Hematopoietic multipotent progenitor cell treated with erythropoietin and hydrocortisone succinate and interleukin-3 and kit ligand, for 6 days (in vitro differentiated cells): Measurements from ENCODE around the gene DDIAS.
"Not testable (repeated sequence)": the region's sequence is repeated elsewhere in the genome, so short reads cannot be mapped to it uniquely, and the experiment has no call there.

Experiments
- DNase-seq: peaks from one replicate; pipeline ENCODE4 v3.0.0-alpha.2; 2015

DDIAS gene

DNA sequence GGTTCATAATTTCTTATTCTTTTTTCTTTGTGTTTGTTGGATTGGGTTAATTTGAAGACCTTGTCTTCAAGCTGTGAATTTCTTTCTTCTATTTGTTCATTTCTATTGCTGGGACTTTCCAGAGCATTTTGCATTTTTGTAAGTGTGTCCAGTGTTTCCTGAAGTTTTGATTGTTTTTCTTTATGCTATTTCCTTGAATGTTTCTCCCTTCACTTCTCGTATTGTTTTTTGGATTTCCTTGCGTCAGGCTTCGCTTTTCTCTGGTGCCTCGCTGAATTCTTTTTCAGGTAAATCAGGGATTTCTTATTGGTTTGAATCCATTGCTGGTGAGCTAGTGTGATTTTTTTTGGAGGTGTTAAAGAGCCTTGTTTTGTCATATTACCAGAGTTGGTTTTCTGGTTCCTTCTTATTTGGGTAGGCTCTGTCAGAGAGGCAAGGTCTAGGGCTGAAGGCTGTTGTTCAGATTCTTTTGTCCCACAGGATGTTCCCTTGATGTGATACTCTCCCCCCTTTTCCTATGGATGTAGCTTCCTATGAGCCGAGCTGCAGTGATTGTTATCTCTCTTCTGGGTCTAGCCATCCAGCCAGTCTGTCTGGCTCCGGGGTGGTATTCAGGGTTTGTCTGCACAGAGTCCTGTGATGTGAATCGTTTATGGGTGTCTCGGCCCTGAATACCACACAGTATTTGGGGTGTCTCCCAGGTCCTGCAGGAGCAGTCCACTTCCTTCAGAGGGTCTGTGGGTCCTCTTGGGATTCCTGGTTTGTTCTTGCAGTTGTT is 21.0 kb downstream of the DDIAS start:
- not testable (repeated sequence) for DNase-seq

DNA sequence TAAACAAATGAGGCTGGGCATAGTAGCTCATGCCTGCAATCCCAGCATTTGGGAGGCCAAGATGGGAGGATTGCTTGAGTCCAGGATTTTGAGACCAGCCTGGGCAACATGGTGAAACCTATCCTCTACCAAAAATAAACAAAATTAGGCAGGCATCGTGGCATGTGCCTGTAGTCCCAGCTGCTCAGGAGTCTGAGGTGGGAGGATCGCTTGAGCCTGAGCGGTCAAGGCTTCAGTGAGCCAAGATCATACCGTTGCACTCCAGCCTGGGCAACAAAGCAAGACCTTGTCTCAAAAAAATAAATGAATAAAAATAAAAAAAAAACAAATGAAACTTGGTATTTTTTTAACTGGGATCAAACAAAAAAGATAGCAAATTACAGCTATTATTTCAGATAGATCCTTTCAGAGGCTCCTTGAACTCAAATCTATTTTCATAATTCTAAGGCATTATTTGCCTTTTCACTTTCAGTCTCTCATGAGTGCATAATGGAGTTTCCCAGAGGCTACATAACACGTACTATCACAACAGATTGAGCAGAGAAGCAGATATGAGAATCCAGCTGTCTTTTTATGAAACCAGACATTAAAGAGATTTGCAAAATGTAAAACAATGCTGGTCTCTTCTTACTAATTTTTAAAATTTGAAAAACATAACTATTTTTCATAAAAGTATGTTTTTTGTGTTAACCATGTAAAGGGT is 23.1 kb downstream of the DDIAS start:
- no peak for DNase-seq

DNA sequence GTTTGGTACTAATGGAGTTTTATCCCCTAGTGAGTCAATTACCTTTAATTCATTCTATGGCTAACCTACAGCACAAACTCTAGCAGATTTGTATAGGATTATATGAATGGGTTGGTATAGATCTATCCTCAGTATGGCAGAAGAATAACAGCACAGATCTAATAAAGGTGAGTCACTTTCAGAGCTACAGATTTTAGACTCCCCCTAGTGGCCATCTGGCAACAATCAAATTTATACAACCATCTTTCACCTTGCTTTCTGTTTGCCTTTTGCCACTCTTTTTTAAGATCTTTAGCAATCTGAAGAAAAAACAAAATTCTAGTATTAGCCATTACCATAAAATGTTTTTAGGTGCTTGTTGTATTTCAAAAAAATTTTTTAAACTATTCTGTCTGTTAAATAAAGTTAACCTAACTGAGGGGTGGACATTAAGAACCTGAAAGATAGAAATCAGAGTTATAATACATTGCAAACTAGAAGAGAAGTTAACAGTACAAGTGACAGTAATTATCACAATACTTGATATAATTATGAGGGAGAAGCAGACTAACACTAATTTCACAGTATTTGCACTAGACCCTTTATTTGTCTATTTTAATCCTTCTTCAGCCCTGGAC is 25.8 kb downstream of the DDIAS start:
- DNase-seq = peak; percentile 85

DNA sequence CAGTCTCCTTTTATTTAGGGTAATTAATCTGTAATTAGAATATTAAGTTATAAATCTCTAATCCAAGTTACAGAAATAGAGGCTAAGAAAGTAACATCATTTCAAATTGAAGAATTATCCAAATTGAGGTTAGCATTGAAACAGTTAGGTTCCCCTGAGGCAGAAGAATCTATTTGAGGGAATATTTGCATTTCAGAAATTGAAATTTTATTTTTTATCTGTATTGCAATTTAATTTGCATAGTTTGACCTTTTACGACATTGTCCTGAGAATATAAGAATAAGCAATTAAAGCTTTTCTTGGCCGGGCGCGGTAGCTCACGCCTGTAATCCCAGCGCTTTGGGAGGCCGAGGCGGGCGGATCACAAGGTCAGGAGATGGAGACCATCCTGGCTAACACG is 27.6 kb downstream of the DDIAS start:
- no peak for DNase-seq

DNA sequence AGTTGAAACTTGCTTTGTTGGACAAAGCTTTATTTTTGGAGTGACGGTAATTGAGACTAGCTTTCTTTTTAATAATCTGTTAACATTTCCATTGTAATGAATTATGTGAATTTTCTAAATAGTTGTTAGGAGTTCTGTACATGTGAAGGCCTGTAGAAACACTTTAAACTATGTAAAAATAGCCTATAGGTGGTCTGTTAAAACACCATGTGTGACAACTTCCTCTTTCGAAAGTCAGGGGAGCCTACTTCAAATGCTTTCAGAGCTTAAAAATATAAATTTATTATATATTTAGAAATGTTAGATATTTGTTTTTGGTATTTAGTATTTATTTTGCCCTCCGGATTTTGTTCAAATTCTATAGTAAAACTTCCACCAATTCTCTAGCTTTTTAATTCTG is 28.7 kb downstream of the DDIAS start:
- DNase-seq = no peak

DNA sequence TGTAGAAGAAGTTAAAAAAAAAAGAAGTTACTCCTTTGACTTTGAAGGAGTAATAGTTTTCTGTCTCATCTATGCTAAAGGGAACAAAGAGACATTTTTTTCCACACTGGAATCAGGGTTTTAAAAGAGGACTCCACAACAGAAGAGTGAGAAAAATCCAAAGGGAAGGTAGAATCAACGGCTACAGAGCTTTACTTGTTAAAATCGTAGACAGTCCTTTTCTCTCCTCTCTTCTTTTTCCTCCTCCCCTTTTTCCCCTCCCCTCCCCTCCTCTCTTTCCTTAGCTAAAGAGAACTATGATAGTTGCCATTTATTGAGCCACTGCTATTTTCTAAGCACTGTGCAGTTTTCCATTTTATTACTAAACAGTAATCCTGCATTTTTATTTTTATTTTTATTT is 29.2 kb downstream of the DDIAS start:
- DNase-seq = no peak

DNA sequence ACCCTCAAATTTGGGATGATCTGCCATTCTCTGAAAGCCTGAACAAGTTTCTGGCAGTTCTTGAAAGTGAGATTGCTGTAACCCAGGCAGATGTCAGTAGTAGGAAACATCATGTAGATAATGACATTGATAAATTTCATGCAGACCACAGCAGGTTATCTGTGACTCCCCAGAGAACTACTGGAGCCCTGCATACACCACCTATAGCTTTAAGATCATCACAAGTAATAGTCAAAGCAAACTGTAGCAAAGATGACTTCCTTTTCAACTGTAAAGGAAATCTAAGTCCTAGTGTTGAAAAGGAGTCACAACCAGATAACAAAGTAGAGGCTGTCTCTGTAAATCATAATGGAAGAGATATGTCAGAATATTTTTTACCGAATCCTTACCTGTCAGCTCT is 31.0 kb downstream of the DDIAS start:
- peak; percentile 47 for DNase-seq

DNA sequence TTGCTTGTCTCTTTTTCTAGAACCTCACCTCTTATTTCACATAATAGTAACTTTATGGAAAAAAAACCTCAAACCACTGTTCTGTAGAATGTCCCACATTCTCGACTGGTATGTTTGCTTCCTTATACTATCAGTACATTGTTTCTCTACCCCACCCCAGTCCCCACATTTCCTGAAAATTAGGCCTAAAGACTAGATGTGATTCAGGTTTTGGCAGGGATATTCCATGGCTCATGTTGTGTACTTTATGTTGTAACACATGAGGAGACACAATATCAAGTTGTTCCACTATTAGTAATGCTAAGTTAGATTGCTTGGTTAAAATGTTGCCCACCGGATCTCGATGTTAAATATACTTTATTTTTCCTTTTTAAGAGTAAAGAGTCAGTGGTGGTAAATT is 34.7 kb downstream of the DDIAS start:
- no peak for DNase-seq

DNA sequence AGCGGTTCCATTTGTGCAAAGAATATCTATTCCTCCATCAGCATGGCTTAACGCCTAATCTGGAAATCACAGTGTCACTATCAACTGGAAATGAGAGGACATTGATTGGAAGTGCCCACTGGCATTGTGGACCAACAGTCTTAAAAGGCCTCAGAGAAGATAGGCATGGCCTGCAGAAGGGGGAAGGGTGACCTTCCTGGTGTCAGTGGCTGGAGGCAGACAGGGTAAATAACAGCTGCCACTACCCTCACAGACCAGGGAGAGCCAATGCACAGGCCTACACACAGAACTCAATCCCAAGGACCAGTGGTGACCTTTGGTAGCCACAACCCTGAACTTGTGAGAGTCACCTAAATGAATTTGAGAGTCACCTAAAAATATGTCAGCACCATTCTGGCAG is 36.0 kb downstream of the DDIAS start:
- no peak for DNase-seq

DNA sequence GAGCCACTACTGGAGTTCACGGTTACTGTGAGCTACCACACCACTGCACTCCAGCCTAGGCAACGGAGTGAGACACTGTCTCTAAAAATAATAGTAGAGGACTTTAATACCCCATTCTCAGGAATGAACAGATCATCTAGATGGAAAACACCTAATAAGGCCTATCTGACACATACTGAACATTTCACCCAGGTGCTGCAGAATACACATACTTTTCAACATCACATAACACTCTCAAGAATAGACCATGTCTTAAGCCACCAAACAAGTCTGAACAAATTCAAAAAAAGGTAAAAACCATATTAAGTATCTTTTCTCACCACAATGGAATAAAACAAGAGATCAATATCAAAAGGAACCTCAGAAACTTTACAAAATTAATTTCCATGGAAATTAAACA is 37.9 kb downstream of the DDIAS start:
- no peak for DNase-seq

DNA sequence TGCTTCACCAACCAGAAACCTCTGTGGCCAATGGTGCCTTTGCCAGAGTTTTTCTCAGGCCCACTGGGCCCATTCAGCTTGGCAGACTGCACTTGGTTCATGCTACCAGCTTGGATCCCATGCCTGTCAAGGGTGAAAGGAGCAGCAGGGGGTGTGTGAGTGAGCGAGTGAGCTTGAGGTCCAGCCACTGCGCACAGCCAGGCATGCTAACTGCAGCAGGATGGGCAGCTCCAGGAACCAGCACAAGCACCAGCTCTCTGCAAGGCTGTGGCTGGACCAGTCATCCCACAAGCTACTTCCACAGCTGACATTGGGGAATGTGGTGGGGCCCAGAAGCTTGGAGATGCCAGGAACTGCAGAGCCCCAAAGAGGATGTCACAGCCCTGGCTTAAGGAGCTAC is 40.8 kb downstream of the DDIAS start:
- DNase-seq = no peak

DNA sequence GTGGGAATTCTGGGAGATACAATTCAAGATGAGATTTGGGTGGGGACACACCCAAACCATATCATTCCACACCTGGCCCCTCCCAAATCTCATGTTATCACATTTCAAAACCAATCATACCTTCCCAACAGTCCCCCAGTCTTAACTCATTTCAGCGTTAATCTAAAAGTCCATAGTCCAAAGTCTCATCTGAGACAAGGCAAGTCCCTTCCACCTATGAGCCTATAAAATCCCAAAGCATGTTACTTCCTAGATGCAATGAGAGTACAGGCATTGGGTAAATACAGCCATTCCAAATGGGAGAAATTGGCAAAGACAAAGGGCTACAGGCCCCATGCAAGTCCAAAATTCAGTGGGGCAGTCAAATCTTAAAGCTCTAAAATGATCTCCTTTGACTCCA is 41.9 kb downstream of the DDIAS start:
- not testable (repeated sequence) for DNase-seq

DNA sequence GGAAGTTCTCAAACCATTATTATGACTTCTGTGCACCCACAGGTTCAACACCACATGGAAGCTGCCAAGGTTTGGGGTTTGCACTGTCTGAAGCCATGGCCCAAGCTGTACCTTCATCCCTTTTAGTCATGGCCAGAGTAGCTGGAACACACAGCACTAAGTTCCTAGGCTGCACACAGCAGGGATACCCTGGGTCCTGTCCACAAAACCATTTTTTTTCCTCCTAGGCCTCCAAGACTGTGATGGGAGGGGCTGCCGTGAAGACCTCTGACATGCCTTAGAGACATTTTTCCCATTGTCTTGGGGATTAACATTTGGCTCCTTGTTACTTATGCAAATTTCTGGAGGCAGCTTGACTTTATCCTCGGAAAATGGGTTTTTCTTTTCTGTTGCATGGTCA is 42.7 kb downstream of the DDIAS start:
- no peak for DNase-seq

DNA sequence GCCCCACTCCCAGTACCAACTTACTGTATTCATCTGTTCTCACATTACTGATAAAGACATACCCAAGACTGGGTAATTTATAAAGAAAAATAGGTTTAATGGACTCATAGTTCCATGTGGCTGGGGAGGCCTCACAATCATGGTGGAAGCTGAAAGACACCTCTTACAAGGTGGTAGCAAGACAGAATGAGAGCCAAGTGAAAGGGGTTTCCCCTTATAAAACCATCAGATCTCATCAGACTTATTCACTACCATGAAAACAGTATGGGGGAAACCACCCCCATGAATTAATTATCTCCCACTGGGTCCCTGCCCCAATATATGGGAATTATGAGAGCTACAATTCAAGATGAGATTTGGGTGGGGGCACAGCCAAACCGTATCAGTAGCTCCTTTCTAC is 43.5 kb downstream of the DDIAS start:
- DNase-seq = not testable (repeated sequence)

DNA sequence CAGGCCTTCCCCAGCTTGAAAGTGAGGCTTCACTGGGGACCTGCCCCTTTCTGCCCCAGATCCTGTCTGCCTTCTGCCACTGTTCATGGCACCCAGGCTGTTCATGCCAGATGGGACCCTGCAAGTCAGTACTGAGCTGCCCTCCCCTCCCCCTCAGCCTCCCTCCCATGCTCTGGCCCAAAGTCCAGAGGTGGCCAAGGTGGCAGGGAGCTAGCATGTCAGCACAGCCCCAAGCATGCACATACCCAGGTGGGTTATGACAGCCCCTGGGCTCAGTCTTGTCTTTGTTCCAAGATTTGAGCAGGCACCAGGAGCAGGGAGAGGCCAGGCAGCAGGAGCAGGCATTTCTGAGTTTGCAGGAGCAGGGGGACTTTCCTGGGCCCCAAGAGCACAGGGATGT is 44.1 kb downstream of the DDIAS start:
- DNase-seq = no peak

DNA sequence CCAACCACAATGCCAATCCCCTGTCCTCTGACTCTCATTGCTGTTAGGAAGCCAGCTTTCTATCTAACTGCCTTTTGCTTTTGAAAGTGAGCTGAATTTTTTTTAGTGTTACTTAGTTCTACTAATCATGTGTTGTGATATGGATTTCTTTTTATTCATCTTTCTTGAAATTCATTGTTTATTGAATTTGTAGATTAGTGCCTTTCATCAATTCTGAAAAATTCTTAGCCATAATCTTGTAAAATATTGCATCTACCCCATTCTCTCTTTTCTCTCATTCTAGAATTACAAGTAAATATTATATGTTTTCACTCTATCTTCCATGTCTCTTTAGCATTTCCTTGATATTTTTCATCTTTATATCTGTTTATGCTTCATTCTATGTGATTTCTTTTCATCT is 47.8 kb downstream of the DDIAS start:
- DNase-seq = no peak

DNA sequence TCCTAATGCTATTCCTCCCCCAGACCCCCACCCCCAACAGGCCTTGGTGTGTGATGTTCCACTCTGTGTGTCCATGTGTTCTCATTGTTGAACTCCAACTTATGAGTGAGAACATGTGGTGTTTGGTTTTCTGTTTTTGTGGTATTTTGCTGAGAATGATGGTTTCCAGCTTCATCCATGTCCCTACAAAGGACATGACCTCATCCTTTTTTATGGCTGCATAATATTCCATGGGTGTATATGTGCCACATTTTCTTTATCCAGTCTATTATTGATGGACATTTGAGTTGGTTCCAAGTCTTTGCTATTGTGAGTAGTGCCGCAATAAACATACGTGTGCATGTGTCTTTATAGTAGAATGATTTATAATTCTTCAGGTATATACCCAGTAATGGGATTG is 49.0 kb downstream of the DDIAS start:
- DNase-seq = not testable (repeated sequence)

DNA sequence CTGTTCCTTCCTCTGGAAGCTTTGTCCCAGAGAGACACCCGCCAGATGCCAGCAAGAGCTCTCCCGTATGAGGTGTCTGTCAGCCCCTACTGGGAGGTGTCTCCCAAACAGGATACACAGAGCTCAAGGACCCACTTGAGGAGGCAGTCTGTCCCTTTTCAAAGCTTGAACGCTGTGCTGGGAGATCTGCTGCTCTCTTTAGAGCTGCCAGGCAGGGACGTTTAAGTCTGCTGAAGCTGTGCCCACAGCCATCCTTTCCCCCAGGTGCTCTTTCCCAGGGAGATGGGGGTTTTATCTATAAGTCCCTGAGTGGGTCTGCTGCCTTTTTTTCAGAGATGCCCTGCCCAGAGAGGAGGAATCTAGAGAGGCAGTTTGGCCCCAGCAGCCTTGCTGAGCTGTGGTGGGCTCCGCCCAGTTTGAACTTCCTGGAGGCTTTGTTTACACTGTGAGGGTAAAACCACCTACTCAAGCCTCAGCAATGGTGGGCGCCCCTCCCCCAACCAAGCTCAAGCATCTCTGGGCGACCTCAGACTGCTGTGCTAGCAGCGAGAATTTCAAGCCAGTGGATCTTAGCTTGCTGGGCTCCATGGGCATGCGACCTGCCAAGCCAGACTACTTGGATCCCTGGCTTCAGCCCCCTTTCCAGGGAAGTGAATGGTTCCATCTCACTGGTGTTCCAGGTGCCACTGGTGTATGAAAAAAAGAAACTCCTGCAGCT is 54.4 kb downstream of the DDIAS start:
- peak; percentile 31 for DNase-seq

DNA sequence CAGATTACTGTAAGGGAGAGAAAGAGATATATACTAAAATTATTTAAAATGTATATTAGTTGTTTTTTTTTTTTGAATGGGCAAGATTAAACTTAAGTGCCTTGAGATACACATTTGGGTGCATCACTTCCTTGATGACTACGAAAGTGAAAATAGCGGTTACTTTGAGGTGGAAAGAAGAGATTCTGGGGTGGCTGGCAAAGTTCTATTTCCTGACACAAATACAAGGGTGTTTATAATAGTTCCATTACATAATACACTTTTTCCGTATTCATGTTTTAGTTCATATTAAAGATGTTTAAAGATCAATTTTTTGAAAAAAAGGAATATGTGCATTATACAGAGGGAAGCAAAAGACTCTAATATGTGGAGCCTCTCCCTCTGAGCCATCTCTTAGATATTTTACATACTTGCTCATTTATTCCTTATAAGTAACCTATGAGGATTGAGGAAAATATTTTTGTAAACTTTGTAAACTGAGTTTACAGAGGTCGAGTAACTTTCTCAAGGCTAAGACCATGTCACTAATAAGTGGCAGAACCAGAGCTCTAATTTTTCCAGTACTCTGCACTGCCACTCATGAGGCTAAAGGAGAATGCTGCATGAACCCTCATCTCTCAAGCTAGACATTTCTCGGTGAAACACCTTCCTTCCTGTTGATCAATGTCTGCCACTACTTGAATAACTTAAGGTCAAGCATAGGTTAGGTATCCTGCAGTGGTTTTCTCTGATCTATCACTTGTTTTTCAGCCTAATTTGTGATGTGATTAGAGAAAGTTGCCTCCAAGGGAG is 58.6 kb downstream of the DDIAS start:
- no peak for DNase-seq

DNA sequence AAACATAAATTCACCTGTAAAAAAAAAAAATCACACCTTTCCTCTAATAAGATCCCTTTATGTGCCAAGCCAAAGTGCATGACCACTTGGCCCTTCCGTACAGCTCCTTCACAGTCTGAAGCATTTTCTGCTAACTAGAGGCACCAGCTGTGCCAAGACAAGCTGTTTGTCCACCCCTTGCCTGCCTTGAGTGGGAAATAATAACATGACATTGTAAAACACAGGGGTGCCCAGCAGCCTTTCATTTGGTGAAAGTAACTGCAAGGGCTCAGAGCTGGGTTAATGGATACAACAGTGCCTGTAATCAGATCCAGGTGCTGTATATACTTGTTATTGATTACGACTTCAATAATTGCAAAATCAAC is 59.2 kb downstream of the DDIAS start:
- no peak for DNase-seq

DNA sequence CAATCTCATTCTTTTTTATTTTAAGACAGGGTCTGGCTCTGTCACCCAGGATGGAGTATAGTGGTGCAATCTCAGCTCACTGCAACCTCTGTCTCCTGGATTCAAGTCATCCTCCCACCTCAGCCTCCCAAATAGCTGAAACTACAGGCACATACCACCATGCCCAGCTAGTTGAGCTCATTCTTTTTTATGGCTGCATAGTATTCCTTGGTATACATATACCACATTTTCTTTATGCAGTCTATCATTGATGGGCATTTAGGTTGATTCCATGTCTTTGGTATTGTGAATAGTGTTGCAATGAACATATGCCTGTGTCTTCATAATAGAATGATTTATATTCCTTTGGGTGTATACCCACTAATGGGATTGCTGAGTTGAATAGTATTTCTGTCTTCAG is 60.5 kb downstream of the DDIAS start:
- not testable (repeated sequence) for DNase-seq

DNA sequence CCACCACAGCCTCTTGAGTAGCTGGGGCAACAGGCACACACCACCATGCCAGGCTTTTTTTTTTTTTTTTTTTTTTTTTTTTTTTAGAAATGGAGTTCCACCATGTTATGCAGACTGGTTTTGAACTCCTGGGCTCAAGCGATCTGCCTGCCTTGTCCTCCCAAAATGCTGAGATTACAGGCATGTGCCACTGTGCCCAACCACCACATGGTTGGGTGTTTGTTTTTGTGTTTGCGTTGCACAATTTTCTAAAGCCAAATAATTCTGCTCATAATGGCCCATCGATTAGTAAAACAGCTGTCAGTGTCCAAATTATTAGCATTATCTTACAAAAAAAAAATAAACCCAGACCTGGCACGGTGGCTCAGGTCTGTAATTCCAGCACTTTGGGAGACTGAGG is 65.8 kb downstream of the DDIAS start:
- no peak for DNase-seq

DNA sequence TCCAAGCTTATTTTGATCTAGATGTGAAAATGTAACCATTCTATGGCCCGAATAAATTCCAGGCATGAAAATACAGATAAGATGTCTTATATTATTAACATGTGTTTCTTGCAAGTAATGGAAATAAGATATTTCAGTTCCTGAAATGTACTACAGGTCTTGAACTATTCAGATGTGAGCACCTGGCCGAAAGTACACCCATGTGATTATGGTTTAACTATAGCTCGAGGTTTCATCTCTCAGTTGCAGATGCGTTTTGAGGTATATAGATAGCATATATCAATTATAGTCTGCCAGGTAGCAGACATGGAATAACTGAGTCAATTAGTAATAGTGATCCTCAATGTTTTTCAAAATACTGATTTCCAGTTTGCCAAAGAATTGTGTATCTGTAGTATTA is 68.3 kb downstream of the DDIAS start:
- no peak for DNase-seq
